HEK293T (cell line): ENCODE measurements around the gene AFAP1L2.

Source experiments
- CTCF ChIA-PET: fragments of 350-600 bp; formaldehyde crosslinking; extraction: SDS; loops from one replicate; lab custom pipeline; 2021; ENCODE audit warnings: antibody characterized with exemption, inconsistent platforms; lab: Yijun Ruan, JAX
- POLR2A ChIA-PET: fragments of 350-600 bp; formaldehyde crosslinking; extraction: SDS; loops from one replicate; lab custom pipeline; 2020; ENCODE audit warnings: antibody characterized with exemption, inconsistent platforms; lab: Yijun Ruan, JAX
- DNase-seq: peaks from one replicate; pipeline ENCODE4 v3.0.0; 2012; ENCODE audit warnings: mixed read lengths; ENCODE audit errors: extremely low spot score
- ARNT ChIP-seq: fragments of 450-650 bp; IDR thresholded peaks from 2 replicates; pipeline ENCODE4 v1.6.1; 2017; ENCODE audit warnings: mild to moderate bottlenecking
- BHLHE40 ChIP-seq: fragments of 450-650 bp; IDR thresholded peaks from 2 replicates; pipeline ENCODE4 v1.6.1; 2016; ENCODE audit warnings: mild to moderate bottlenecking, moderate library complexity, borderline replicate concordance
- CTBP1 ChIP-seq: fragments of 450-650 bp; IDR thresholded peaks from 2 replicates; pipeline ENCODE4 v1.6.1; 2016; ENCODE audit warnings: borderline replicate concordance
- ELF4 ChIP-seq: fragments of 450-650 bp; IDR thresholded peaks from 2 replicates; pipeline ENCODE4 v1.6.1; 2017; ENCODE audit warnings: antibody characterized with exemption
- FOXA1 ChIP-seq: fragments of 450-650 bp; IDR thresholded peaks from 2 replicates; pipeline ENCODE4 v1.6.1; 2016; ENCODE audit warnings: mild to moderate bottlenecking
- FOXK2 ChIP-seq: fragments of 450-650 bp; IDR thresholded peaks from 2 replicates; pipeline ENCODE4 v1.6.1; 2016; ENCODE audit warnings: mild to moderate bottlenecking
- FOXM1 ChIP-seq: fragments of 450-650 bp; IDR thresholded peaks from 2 replicates; pipeline ENCODE4 v1.6.1; 2017; ENCODE audit warnings: mild to moderate bottlenecking, borderline replicate concordance
- HDGF ChIP-seq: fragments of 450-650 bp; IDR thresholded peaks from 2 replicates; pipeline ENCODE4 v1.6.1; 2017; ENCODE audit warnings: antibody characterized with exemption, borderline replicate concordance
- L3MBTL2 ChIP-seq: fragments of 450-650 bp; conservative IDR thresholded peaks from 2 replicates; pipeline ENCODE4 v1.6.1; 2016; ENCODE audit warnings: mild to moderate bottlenecking
- LEF1 ChIP-seq: fragments of 450-650 bp; IDR thresholded peaks from 2 replicates; pipeline ENCODE4 v1.6.1; 2017; ENCODE audit warnings: mild to moderate bottlenecking, borderline replicate concordance
- NFRKB ChIP-seq: fragments of 450-650 bp; IDR thresholded peaks from 2 replicates; pipeline ENCODE4 v1.6.1; 2016; ENCODE audit warnings: mild to moderate bottlenecking, moderate library complexity
- SP1 ChIP-seq: fragments of 450-650 bp; IDR thresholded peaks from 2 replicates; pipeline ENCODE4 v1.6.1; 2017
- SUZ12 ChIP-seq: fragments of 450-650 bp; IDR thresholded peaks from 2 replicates; pipeline ENCODE4 v1.6.1; 2016; ENCODE audit warnings: mild to moderate bottlenecking
- TARDBP ChIP-seq: fragments of 450-650 bp; IDR thresholded peaks from 2 replicates; pipeline ENCODE4 v1.6.1; 2016
- ZNF384 ChIP-seq: fragments of 450-650 bp; IDR thresholded peaks from 2 replicates; pipeline ENCODE4 v1.6.1; 2016
- TF ChIP-seq, protein P1 (sequence below): fragments of 450-650 bp; IDR thresholded peaks from 2 replicates; pipeline ENCODE4 v1.6.1; 2016

The AFAP1L2 gene

DNA sequence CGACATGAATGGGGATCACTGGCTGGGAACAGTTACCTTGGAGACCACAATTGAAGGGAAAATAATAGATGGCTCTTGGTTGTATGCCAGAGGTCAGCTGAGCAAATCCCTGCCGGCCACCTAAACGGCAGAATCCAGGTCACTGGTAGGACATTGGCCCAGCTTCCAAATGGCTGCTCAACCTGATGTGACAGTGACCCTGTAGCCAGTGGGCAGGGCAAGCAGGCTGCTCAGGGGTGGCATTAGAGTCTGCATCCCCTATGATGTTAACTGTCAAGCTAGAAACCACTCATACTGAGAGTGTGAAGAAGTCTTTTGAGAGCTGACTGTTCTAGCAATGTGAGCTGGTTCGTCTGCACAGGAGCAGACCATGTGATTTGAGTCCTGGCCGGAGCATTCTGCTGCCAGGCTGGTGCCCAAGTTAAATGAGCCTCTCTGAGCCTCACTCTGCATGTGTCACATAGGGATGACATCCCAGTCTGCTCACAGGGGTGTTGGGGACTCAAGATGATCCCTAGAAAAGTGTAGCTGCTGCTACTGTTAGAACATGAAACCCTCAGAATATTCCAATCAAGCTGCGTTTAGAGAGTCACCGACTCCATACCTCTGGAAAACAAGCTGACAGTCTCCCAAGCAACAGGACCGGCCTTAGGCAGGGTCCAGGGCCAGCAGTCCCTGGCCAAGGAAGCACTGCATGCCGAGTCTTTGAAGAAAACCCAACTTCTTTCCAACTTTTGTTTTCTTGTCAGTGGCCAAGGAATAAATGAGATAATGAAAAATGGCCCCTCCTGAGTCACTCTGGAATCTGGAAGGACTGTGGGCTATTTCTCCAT lies 95.6 kb downstream of the AFAP1L2 start:
- DNase-seq = no peak
- ChIA-PET POLR2A (no interaction called here), CTCF (interaction anchor here (0.5 to 0.8 kb wide), 2 partner anchors 239 to 243 kb away, joined by 3 to 5 read pairs; no protein-coding TSS in a partner anchor)
- no peak for TF ChIP-seq ZNF384
- TF ChIP-seq TARDBP = no peak
- no peak for TF ChIP-seq FOXA1
- TF ChIP-seq ELF4 = no peak
- no peak for TF ChIP-seq HDGF
- TF ChIP-seq FOXM1 = no peak
- TF ChIP-seq SUZ12 = no peak
- TF ChIP-seq LEF1 = no peak
- TF ChIP-seq, protein P1, sequence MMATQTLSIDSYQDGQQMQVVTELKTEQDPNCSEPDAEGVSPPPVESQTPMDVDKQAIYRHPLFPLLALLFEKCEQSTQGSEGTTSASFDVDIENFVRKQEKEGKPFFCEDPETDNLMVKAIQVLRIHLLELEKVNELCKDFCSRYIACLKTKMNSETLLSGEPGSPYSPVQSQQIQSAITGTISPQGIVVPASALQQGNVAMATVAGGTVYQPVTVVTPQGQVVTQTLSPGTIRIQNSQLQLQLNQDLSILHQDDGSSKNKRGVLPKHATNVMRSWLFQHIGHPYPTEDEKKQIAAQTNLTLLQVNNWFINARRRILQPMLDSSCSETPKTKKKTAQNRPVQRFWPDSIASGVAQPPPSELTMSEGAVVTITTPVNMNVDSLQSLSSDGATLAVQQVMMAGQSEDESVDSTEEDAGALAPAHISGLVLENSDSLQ = no peak
- TF ChIP-seq BHLHE40 = no peak
- TF ChIP-seq CTBP1 = no peak
- TF ChIP-seq NFRKB = no peak
- no peak for TF ChIP-seq SP1
- no peak for TF ChIP-seq FOXK2
- no peak for TF ChIP-seq L3MBTL2
- no peak for TF ChIP-seq ARNT

DNA sequence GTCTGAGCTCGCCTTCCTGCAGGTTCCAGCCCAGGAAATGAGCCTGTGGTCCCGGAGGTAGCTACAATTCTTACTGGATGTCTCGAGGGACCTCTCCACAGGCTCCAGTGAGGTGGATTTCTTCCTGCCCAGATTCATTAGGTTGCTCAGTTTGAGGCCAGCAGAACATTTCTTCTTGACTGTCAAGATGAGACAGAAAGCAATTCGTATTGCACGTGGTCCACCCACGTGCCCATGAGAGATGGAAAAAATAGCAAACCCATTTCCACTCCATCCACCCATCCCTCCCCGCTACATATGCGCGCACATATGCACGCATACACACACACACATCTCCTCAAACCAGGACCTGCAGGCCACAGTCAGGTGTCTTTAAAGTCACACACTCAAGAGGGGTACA lies 96.6 kb downstream of the AFAP1L2 start:
- ChIA-PET CTCF (no interaction called here), POLR2A (no interaction called here)
- DNase-seq = no peak
- TF ChIP-seq, protein P1 = no peak
- no peak for TF ChIP-seq NFRKB
- no peak for TF ChIP-seq L3MBTL2
- no peak for TF ChIP-seq SUZ12
- TF ChIP-seq ARNT = no peak
- TF ChIP-seq HDGF = no peak
- TF ChIP-seq FOXM1 = no peak
- TF ChIP-seq TARDBP = no peak
- TF ChIP-seq SP1 = no peak
- no peak for TF ChIP-seq LEF1
- no peak for TF ChIP-seq ZNF384
- TF ChIP-seq ELF4 = no peak
- no peak for TF ChIP-seq FOXA1
- no peak for TF ChIP-seq CTBP1
- no peak for TF ChIP-seq BHLHE40

DNA sequence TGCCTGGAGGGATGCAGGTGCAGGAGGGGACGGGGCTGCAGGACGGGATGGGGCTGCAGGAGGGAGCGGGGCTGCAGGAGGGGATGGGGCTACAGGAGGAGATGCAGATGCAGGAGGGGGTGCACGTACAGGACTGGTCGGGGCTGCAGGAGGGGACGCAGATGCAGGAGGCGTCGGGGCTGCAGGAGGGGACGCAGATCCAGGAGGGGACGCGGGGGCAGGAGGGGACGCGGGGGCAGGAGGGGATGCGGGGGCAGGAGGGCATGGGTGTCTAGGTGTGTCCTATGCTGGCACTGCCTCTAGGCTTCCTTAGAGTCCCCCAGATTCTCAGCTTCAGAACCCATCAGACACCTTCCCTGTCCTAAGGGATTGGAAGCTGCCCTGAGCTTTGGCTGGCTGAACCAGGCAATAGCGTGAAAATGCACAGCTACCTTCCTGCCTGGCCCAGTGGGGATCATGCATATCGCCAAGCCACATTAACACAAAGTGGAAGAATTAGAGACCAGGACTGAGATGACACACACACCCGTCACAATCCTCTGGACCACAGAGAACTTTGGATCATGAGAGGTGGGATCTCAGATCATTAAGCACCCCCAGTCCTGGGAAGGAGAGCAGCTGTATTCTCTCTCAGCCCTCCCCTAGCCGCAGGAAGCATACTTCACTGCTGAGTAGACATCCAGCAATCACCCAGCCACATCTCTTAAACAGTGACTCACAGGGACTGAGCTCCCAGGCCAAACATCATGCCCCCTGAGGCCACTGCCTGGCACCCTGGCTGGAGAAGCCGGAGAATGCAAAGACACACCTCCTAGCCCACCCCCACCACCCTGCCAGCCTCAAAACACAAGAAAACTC lies 98.0 kb downstream of the AFAP1L2 start:
- ChIA-PET CTCF (interaction anchor here (0.7 kb wide), 1 partner anchor 99 kb away, joined by 3 read pairs; no protein-coding TSS in a partner anchor), POLR2A (no interaction called here)
- DNase-seq = no peak

DNA sequence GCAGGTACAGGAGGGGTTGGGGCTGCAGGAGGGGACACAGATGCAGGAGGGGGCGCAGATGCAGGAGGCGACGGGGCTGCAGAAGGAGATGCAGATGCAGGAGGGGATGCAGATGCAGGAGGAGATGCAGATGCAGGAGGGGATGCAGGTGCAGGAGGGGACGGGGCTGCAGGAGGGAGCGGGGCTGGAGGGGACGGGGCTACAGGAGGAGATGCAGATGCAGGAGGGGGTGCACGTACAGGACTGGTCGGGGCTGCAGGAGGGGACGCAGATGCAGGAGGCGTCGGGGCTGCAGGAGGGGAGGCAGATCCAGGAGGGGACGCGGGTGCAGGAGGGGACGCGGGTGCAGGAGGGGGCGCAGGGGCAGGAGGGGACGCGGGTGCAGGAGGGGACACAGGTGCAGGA lies 98.8 kb downstream of the AFAP1L2 start:
- DNase-seq = no peak
- ChIA-PET CTCF (no interaction called here), POLR2A (no interaction called here)
- no peak for TF ChIP-seq SUZ12
- TF ChIP-seq FOXA1 = no peak
- TF ChIP-seq NFRKB = no peak
- TF ChIP-seq TARDBP = no peak
- TF ChIP-seq CTBP1 = no peak
- TF ChIP-seq FOXK2 = no peak
- TF ChIP-seq LEF1 = no peak

More for the DNA sequence above, 98.0 kb downstream of the AFAP1L2 start:
- no peak for TF ChIP-seq SP1
- no peak for TF ChIP-seq FOXM1
- no peak for TF ChIP-seq FOXK2
- TF ChIP-seq SUZ12 = no peak
- TF ChIP-seq, protein P1 = no peak
- no peak for TF ChIP-seq FOXA1
- no peak for TF ChIP-seq NFRKB
- no peak for TF ChIP-seq LEF1
- TF ChIP-seq TARDBP = no peak
- TF ChIP-seq CTBP1 = no peak
- no peak for TF ChIP-seq HDGF

DNA sequence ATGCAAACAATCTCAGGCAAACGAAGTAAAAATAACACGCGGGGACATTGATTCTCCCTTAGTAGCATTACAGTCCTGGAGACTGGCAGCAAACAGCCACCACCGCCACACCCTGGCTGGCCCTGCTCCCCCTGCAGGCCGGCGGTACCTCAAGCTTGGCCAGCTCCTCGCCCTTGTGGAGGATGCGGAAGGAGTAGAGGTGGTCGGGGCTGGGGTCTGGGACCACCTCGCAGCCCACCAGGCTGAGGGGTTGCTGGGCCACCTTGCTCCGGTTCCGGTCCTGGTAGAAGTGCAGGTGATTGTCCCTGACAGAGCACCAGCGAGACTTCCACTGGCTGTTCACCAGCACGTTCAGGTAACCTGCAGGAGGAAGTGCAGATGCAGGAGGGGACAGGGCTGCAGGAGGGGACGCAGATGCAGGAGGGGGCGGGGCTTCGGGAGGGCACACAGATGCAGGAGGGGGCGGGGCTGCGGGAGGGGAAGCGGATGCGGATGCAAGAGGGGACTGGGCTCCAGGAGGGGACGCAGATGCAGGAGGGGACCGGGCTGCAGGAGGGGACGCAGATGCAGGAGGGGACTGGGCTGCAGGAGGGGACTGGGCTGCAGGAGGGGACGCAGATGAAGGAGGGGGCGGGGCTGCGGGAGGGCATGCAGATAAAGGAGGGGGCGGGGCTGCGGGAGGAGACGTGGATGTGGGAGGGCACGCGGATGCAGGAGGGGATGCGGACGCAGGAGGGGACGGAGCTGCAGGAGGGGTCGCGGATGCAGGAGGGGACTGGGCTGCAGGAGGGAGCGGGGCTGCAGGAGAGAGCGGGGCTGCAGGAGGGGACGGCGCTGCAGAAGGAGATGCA lies 99.5 kb downstream of the AFAP1L2 start:
- CTCF ChIA-PET = interaction anchor here (0.9 to 2.5 kb wide), 19 partner anchors 14 to 399 kb away, joined by 3 to 14 read pairs (median 5); no protein-coding TSS in a partner anchor
- POLR2A ChIA-PET = interaction anchor here (0.9 kb wide), 1 partner anchor 222 kb away, joined by 4 read pairs; no protein-coding TSS in a partner anchor
- DNase-seq = peak; percentile 74
- TF ChIP-seq FOXM1 (no peak), TARDBP (no peak), NFRKB (no peak), BHLHE40 (no peak), ELF4 (no peak), FOXK2 (no peak), L3MBTL2 (no peak), ZNF384 (no peak), SP1 (no peak), CTBP1 (no peak), HDGF (no peak), SUZ12 (no peak)
- TF ChIP-seq, protein P1 = no peak
